Peyer's patch (tissue), 4 donors: ENCODE data around the gene TMEM145.

Source experiments
- POLR2A ChIP-seq, 2 donors: fragments of 450-650 bp; IDR thresholded peaks; one replicate each; pipeline ENCODE4 v1.5.1; 2017; ENCODE audit warnings: antibody characterized with exemption in 2 of 2, mild to moderate bottlenecking in 2 of 2, moderate library complexity in 2 of 2
- TF ChIP-seq, protein P1 (sequence below), 6 experiments: fragments of 450-650 bp in 4 of 6; fragments of 200-600 bp in 2 of 6; sonication (generic) in 1 of 6; IDR thresholded peaks; one replicate each; pipeline ENCODE4 v1.5.1; 2017 to 2019; ENCODE audit warnings: antibody characterized with exemption in 6 of 6, mild to moderate bottlenecking in 3 of 6, moderate library complexity in 1 of 6

DNA sequence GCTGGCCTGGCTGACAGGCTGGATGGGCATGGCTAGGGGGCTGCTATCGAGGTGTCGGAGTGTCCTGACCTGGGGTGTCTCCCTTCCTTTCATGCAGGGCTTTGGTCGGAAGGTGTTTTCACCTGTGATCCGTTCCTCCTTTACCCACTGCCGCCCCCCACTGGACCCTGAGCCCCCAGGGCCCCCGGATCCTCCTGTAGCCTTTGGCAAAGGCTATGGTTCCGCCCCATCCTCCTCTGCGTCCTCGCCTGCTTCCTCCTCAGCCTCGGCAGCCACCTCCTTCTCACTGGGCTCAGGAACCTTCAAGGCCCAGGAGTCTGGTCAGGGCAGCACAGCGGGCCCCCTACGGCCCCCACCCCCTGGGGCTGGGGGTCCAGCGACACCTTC is 23.0 kb upstream of the TMEM145 start:
- TF ChIP-seq, protein P1, sequence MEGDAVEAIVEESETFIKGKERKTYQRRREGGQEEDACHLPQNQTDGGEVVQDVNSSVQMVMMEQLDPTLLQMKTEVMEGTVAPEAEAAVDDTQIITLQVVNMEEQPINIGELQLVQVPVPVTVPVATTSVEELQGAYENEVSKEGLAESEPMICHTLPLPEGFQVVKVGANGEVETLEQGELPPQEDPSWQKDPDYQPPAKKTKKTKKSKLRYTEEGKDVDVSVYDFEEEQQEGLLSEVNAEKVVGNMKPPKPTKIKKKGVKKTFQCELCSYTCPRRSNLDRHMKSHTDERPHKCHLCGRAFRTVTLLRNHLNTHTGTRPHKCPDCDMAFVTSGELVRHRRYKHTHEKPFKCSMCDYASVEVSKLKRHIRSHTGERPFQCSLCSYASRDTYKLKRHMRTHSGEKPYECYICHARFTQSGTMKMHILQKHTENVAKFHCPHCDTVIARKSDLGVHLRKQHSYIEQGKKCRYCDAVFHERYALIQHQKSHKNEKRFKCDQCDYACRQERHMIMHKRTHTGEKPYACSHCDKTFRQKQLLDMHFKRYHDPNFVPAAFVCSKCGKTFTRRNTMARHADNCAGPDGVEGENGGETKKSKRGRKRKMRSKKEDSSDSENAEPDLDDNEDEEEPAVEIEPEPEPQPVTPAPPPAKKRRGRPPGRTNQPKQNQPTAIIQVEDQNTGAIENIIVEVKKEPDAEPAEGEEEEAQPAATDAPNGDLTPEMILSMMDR (IDR thresholded peaks at IDR 0.05), result no peak
- TF ChIP-seq POLR2A (IDR thresholded peaks at IDR 0.05), result no peak
